ENCODE data around the gene GIT2. TPM values are rescaled to one million over a fixed set of nuclear protein-coding genes. Genes with fewer than 3 reads are reported as not detected.

The GIT2 gene
- total and polyA plus RNA-seq, 2 of the 13 experiments (the other 11 are each of a cell fraction or from before 2014, with no cell fraction given) = 18.4 to 19.8 TPM

DNA sequence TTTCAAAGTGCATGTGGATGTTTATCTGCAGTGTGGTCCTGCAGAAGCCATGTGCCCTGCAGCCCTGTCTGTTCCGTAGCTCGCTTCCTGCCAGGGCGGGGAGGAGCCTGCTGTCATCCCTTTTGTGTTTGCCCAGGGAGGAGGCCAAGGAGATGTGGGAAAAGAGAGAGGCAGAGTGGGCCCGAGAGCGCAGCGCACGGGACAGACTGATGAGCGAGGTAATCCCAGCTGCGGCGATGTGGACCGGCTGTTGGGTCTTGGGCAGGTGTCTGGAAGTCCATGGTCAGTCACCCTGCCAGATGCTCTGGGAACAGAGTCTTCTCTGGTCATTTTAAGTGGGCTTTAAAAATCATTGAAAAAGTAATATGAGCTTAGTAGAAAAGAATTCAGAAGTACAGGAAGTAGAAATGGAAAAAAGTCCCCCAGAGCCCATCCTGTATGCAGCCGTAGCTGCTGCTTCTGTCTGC, 83.3 kb downstream of the GIT2 start (continued):
- TF ChIP-seq, protein P1, sequence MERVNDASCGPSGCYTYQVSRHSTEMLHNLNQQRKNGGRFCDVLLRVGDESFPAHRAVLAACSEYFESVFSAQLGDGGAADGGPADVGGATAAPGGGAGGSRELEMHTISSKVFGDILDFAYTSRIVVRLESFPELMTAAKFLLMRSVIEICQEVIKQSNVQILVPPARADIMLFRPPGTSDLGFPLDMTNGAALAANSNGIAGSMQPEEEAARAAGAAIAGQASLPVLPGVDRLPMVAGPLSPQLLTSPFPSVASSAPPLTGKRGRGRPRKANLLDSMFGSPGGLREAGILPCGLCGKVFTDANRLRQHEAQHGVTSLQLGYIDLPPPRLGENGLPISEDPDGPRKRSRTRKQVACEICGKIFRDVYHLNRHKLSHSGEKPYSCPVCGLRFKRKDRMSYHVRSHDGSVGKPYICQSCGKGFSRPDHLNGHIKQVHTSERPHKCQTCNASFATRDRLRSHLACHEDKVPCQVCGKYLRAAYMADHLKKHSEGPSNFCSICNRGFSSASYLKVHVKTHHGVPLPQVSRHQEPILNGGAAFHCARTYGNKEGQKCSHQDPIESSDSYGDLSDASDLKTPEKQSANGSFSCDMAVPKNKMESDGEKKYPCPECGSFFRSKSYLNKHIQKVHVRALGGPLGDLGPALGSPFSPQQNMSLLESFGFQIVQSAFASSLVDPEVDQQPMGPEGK (CRISPR knock-in tag; IDR thresholded peaks at IDR 0.05) = no peak
- TF ChIP-seq ZNF230 (CRISPR knock-in tag; IDR thresholded peaks at IDR 0.05) (no peak), ZNF768 (CRISPR knock-in tag; IDR thresholded peaks at IDR 0.05) (no peak), ZNF451 (CRISPR knock-in tag; IDR thresholded peaks at IDR 0.05) (no peak), ZNF138 (CRISPR knock-in tag; IDR thresholded peaks at IDR 0.05; ENCODE audit: low read depth) (no peak), ZIK1 (CRISPR knock-in tag; IDR thresholded peaks at IDR 0.05; ENCODE audit: borderline replicate concordance, low read depth) (no peak)

DNA sequence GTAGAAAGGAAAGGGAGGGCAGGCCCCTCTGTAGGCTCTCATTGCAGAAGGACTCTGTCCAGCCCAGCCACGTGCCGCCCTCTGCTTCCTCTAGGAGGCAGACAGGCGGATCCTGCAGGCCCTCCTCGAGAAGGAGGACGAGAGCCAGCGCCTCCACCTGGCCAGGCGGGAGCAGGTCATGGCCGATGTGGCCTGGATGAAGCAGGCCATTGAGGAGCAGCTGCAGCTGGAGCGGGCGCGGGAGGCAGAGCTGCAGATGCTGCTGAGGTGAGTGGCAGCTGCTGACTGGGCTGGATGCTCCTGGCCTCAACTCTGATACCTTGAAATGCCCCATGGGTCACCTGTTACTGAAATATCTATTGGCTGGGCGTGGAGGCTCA, 85.2 kb downstream of the GIT2 start:
- CTCF ChIA-PET (ENCODE audit: low intra/inter-chr PET ratio, low total read pairs) = interaction anchor here (1.5 to 1.6 kb wide), 2 partner anchors 30 to 58 kb away, joined by 3 to 7 read pairs; partner anchors contain the start of gene GLTP
- no TSS peak for BruUV-seq (replicated peaks)
- peaks cover 18 to 60% of the 10 kb centered on the region in 2 experiments; a peak in 4 of 5 replicates for H3K36me3 ChIP-seq (replicated peaks in 1 of 2; ENCODE audit: control insufficient read depth in 1 of 2, insufficient read depth in 2 of 2, low read length in 2 of 2)
- WGBS (ENCODE audit: low lambda C conversion rate) = 91% methylated on average over 6 of the region's 12 CpGs
- ATAC-seq (peak; percentile 95), DNase-seq (ENCODE audit: low spot score) (peak; percentile 55), FAIRE-seq (peak; percentile 39)
- intact Hi-C loops (cut with micrococcal nuclease; ENCODE audit: unreplicated experiment) = no loop called here
- no peaks in the 10 kb centered on the region for H3K79me2 ChIP-seq (ENCODE audit: insufficient read depth, low read length)
- H3K4me2 ChIP-seq (ENCODE audit: low read depth, low read length) = no peak overlapping the region
- H3K4me1 ChIP-seq (ENCODE audit: insufficient read depth, low read length) = peaks cover 8% of the 10 kb centered on the region
- no peak overlapping the region for H3K9ac ChIP-seq (ENCODE audit: insufficient read depth, low read depth, low read length)
- in situ Hi-C loops (cut with HindIII; ENCODE audit: extremely low pct_ligation_motif_present, low pct_unique_long_range_greater_than_20kb) = no loop called here
- H4K20me1 ChIP-seq (ENCODE audit: insufficient read depth, low read length) = no peaks in the 10 kb centered on the region
- H3K9me3 ChIP-seq (ENCODE audit: low read length) = no peaks in the 10 kb centered on the region
- POLR2A ChIA-PET = no interaction called here
- H2AFZ ChIP-seq (ENCODE audit: low read length) = no peak overlapping the region
- no peaks in the 10 kb centered on the region for H3K27me3 ChIP-seq (ENCODE audit: control insufficient read depth in 1 of 2, insufficient read depth in 2 of 2, low read length in 2 of 2)
- peak overlapping the region; percentile 11 for H3K27ac ChIP-seq (ENCODE audit: extremely low read length, insufficient read depth, low read length)
- no peak overlapping the region for H3K4me3 ChIP-seq (replicated peaks in 1 of 3; ENCODE audit: insufficient read depth in 1 of 3, low read depth in 2 of 3, low read length in 3 of 3)
- TF ChIP-seq NFKBIZ (CRISPR knock-in tag; IDR thresholded peaks at IDR 0.05) (no peak), ZFY (CRISPR knock-in tag; IDR thresholded peaks at IDR 0.05) (peak; percentile 49; the same call in 1 of the 2 replicates), ZBTB38 (CRISPR knock-in tag; IDR thresholded peaks at IDR 0.05) (peak; percentile 76), XRCC5 (optimal IDR thresholded peaks at IDR 0.05; ENCODE audit: low read length) (peak; percentile 57), YEATS4 (CRISPR knock-in tag; IDR thresholded peaks at IDR 0.05; ENCODE audit: borderline replicate concordance) (0 out of 2 replicates have a peak, but pooled peaks have one; percentile 24), ZFX (CRISPR knock-in tag; IDR thresholded peaks at IDR 0.05; ENCODE audit: low read depth) (peak; percentile 46; the same call in 1 of the 2 replicates), PHF8 (CRISPR knock-in tag; IDR thresholded peaks at IDR 0.05) (no peak), AGO2 (optimal IDR thresholded peaks at IDR 0.05; ENCODE audit: low read depth, low read length) (peak; percentile 38), SOX5 (CRISPR knock-in tag; IDR thresholded peaks at IDR 0.05; ENCODE audit: borderline replicate concordance) (no peak), ZMAT3 (CRISPR knock-in tag; conservative IDR thresholded peaks at IDR 0.05) (0 out of 2 replicates have a peak, but pooled peaks have one; percentile 36), IRF2 (CRISPR knock-in tag; IDR thresholded peaks at IDR 0.05) (peak; percentile 23; the same call in 1 of the 2 replicates), KLF12 (CRISPR knock-in tag; IDR thresholded peaks at IDR 0.05; ENCODE audit: borderline replicate concordance) (peak; percentile 99)
- TF ChIP-seq, protein P2, sequence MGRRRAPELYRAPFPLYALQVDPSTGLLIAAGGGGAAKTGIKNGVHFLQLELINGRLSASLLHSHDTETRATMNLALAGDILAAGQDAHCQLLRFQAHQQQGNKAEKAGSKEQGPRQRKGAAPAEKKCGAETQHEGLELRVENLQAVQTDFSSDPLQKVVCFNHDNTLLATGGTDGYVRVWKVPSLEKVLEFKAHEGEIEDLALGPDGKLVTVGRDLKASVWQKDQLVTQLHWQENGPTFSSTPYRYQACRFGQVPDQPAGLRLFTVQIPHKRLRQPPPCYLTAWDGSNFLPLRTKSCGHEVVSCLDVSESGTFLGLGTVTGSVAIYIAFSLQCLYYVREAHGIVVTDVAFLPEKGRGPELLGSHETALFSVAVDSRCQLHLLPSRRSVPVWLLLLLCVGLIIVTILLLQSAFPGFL (CRISPR knock-in tag; IDR thresholded peaks at IDR 0.05) = no peak
- TF ChIP-seq, protein P3, sequence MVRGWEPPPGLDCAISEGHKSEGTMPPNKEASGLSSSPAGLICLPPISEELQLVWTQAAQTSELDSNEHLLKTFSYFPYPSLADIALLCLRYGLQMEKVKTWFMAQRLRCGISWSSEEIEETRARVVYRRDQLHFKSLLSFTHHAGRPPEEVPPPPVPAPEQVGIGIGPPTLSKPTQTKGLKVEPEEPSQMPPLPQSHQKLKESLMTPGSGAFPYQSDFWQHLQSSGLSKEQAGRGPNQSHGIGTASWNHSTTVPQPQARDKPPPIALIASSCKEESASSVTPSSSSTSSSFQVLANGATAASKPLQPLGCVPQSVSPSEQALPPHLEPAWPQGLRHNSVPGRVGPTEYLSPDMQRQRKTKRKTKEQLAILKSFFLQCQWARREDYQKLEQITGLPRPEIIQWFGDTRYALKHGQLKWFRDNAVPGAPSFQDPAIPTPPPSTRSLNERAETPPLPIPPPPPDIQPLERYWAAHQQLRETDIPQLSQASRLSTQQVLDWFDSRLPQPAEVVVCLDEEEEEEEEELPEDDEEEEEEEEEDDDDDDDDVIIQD (CRISPR knock-in tag; IDR thresholded peaks at IDR 0.05; ENCODE audit: low read depth) = peak; percentile 75; the same call in 1 of the 2 replicates

Data from HepG2 (cell line).